GM12892 (cell line): ENCODE data around the gene VPS8.

ENCODE experiments used
- DNase-seq: peaks from one replicate; pipeline ENCODE4 v3.0.0; 2011; ENCODE audit not compliant: insufficient read length
- FAIRE-seq: peaks from 2 replicates; lab custom pipeline; 2011; peaks lifted over from hg19 to GRCh38; lab: Jason Lieb, UNC
- POLR2A ChIP-seq: IDR thresholded peaks from 2 replicates; pipeline ENCODE4 v1.6.1; 2011; ENCODE audit warnings: low read depth, low read length, control low read depth
- POLR2AphosphoS5 ChIP-seq: IDR thresholded peaks from 2 replicates; pipeline ENCODE4 v1.6.1; 2011; ENCODE audit warnings: low read depth, low read length, control low read depth
- TAF1 ChIP-seq: IDR thresholded peaks from 2 replicates; pipeline ENCODE4 v1.6.1; 2011; ENCODE audit warnings: low read depth, mild to moderate bottlenecking, control low read depth, low read length, borderline replicate concordance

VPS8 gene

DNA sequence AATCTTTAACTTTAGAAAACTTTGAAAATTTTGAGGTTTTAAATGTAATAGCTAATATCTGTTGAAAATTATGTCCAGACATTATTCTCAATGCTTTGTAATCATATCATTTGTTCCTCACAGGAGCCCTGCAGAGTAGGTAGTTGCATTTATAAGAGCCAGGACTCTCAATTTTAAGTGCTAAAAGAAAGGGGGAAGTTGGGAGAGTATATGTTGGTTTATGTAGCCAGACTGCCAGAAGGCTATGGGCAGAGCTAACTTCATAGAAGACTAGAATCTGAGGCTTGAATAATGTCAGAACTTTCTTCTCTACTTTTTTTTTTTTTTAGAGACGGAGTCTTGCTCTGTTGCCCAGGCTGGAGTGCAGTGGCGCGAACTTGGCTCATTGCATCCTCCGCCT is 9.1 kb downstream of the VPS8 start:
- FAIRE-seq (no peak), DNase-seq (no peak)
- no peak for TF ChIP-seq TAF1
- TF ChIP-seq POLR2A = no peak
- no peak for TF ChIP-seq POLR2AphosphoS5

DNA sequence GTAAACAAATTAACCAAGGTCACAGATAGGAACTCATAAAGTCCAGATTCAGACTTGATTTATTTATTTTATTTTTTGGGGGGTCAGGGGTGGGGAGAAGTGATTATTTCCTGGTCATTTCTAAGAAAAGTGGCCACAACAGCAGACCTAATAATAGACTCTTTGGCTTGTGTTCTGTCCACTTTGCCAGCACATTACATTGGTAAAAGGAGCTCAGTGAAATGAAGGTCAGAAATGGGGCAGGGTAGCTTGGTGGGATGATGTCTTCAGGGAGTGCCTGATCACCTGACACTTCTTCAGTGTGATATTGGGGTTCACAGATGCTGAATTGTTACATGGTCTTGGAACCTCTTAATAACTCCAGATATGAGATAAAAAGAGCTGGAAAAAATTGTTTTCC is 10.1 kb downstream of the VPS8 start:
- TF ChIP-seq TAF1 = no peak
- DNase-seq = no peak
- FAIRE-seq = no peak

DNA sequence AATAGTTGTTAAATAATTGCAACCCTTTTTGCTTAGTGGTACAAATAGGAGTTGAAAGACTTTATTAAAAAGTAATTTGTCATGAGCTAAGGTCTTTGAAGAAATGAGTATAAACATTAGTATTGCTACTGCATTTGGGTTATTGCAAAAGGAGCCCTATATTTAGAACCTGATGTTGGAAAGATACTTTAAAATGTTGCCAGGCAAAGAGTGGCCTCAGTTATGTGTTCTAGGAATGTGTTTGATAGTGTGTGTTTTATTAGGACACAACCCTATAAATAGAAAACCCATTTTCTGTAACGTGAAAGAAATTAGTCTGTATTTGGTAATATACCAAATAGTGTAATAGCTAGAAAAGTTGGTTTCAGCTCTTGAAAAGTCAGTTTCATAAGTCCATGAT is 10.7 kb downstream of the VPS8 start:
- no peak for FAIRE-seq
- TF ChIP-seq POLR2A (no peak), POLR2AphosphoS5 (no peak), TAF1 (no peak)
- no peak for DNase-seq

DNA sequence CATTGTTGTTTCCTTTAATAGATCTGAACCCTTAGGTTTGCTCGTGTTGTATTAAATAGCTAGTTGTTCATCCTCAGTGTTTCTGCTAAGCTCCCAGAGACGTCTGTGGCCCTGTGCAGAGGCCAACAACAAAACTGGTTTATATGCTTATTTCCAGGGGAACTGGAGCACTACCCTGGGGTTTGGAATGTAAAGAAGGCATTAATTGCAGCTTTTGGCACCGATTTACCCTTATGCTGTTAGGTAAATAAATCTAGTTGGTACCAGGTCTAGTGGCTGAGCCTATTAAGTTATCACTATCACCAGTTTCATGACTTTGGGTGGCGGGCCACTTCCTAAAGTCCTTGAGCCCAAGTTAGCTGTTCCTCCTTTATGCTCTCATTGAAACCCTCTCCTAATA is 12.0 kb downstream of the VPS8 start:
- peak; percentile 14 for FAIRE-seq
- no peak for TF ChIP-seq TAF1
- no peak for TF ChIP-seq POLR2AphosphoS5
- no peak for TF ChIP-seq POLR2A
- DNase-seq = no peak

DNA sequence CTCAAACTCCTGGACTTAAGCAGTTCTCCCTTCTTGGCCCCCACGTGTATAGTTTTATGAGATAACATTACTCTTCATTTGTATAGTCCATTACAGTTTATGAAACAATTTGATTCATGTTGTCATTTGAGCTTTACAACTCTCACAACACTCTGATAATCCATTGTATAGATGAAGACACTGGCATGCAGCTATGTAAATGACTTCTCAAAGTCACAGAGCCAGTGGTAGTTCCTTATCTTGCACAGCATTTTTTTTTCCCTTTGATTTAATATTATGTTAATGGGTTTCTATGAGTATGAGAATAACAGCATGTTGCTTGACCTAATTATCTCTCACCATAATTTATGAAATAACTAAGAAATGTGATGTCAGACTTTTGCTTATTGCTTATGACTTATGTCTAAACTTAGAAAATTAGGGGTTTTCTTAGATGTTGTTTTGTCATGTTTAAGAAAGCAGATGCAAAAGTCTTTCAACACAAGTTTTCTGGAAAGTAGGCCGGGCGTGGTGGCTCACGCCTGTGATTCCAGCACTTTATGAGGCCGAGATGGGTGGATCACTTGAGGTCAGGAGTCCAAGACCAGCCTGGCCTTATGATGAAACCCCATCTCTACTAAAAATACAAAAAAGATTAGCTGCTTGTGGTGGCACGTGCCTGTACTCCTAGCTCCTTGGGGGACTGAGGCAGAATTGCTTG is 13.3 kb downstream of the VPS8 start:
- DNase-seq = no peak
- no peak for FAIRE-seq
- TF ChIP-seq POLR2A = no peak

DNA sequence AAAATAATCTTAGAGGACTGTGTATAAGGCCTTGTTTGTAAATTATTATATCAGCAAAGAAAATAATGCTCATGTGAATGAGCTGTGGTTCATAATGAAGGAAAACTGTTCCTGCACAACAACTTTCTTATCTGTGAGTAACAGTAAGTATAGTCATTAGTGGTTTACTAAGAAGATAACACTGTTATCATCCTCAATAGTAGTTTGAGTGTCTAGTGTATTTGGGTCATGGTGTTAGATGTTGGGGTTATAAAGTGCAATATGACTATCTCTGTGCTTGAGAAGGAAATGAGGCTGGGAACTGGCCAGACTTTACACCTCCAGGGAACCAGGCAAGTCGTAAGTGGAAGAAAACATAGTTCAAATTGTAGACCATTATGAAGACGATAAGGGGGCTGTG is 15.6 kb downstream of the VPS8 start:
- TF ChIP-seq TAF1 = no peak
- no peak for TF ChIP-seq POLR2AphosphoS5
- no peak for FAIRE-seq

DNA sequence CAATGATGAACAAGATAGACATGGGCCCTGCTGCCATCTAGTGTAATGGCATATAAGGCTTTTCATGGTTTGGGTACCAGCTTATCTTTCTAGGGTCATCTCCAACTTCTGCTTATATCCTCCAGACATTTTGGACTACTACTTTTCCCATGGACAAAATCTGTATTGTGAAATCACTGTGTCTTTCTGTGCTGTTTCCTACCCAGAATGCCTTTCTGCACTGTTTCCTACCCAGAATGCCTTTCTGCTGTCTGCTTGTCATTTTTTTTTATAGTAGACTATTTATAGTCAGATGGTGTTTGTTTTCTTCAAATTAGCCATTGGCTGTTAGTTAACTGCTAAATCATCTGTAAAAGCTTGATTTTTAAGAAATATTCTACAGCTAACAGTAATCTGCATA is 20.1 kb downstream of the VPS8 start:
- TF ChIP-seq POLR2AphosphoS5 (no peak), POLR2A (no peak), TAF1 (no peak)
- no peak for FAIRE-seq
- DNase-seq = no peak

More for the DNA sequence above, 15.6 kb downstream of the VPS8 start:
- DNase-seq = no peak

DNA sequence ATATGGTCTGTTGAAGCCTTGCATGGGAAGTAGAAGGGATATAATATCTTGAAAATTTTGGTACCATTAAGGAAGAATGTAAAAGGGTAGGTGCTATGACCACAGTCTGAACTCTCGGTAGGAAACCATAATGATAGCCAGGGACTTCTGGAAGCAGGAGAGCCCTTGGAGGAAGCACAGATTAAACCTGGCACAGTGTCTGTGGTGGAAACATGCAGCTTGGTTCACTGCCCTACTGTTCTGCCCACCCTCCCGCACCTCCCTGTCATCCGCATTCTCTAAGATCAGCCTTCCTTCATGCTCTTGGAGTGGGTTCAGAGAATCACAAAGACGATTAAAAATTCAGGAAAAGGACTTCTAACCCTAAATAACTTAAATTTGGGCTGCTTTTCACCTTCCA is 20.9 kb downstream of the VPS8 start:
- FAIRE-seq = no peak
- no peak for DNase-seq
- no peak for TF ChIP-seq POLR2A
- no peak for TF ChIP-seq POLR2AphosphoS5
- TF ChIP-seq TAF1 = no peak

DNA sequence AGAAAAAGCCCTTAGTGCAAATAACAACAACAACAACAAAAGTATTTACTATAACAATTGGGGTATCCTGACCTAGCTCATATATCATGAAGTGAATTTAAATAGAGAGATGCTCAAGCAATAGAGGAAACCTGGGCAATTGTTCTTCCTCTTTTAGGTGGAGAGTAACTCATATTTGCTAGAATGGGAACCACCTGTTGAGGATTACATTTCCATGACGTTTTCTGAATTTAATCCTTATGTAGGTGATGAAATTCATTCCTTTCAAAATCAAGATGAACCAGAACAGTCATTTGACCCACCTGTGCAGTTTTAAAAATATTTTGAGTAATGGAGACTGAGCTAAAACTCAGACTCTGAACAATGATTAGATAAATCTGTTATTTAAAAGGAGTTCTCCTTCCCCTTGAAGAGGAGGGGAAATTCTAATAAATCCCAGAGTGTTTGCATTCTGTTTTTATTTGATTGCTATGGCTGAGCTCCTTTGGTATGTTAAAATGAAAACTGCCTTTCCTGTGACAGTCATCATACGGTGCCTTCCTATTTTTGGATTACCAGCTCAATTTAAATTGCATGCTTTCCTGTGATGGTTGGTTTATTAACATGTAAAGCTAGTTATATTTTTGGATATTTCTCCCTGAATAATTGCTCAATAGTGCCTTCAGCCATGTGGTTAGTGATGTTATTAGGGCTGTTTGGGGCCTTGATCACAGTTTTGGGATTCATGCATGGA is 24.3 kb downstream of the VPS8 start:
- no peak for FAIRE-seq

DNA sequence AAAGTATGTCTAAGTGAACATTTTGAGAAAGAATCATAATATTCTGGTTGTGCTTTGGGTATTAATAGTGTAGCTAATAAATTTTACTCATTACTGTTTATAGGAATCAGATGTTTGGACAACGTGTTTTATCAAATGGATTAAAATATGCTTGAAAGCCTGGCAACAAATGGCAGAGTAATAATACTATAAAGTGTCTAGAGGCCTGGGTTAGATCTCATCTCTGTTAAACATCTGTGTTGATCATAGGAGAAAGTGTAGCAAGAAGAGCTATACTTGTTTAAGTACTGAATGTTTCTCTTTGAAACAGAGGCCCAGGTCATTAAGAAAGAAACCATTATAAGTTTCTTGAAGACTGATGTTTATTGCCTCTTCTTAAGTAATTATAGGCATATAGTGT is 30.5 kb downstream of the VPS8 start:
- TF ChIP-seq POLR2AphosphoS5 = no peak
- TF ChIP-seq TAF1 = no peak
- no peak for TF ChIP-seq POLR2A
- FAIRE-seq = no peak
- no peak for DNase-seq

More for the DNA sequence above, 24.3 kb downstream of the VPS8 start:
- TF ChIP-seq TAF1 (no peak), POLR2A (no peak), POLR2AphosphoS5 (no peak)
- DNase-seq = no peak

DNA sequence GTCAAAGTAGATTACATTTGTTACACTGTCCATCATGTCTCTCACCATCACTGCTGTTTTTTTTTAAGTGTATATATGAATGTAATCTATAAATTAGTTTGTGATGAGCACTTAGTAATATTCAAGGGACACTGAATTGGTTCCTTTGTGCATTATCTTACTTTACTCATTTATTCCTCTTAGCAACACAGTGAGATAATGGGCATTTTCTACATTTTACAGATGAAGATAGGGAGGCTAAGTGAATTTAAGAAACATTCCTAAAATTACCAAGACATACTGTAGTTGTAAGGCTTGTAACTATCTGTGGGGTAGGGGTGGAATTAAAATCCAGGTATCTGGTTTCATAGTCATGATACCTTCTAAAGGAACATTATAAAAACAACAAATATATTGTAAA is 33.9 kb downstream of the VPS8 start:
- FAIRE-seq = no peak

DNA sequence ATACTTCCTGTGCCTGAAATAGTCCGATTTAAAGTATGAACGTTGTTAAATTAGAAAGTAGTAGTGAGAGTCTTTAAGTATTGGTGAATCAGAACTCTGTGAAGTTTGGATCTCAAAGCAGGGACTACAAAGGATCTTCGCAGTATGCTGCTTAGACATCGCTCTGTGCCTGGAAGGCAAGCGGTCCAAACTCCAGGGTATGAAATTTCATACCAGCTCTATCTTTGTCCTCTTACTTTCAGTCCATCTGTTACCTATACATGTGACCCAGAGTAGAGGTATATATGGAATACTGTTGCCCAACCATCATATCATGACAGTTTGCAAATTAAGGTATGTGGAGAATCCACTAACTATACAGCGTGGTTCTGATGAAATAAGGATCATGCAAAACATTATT is 34.5 kb downstream of the VPS8 start:
- DNase-seq = no peak
- TF ChIP-seq POLR2A = no peak
- no peak for TF ChIP-seq TAF1
- TF ChIP-seq POLR2AphosphoS5 = no peak
- no peak for FAIRE-seq

More for the DNA sequence above, 33.9 kb downstream of the VPS8 start:
- DNase-seq = no peak
- no peak for TF ChIP-seq POLR2AphosphoS5
- no peak for TF ChIP-seq POLR2A
- no peak for TF ChIP-seq TAF1

DNA sequence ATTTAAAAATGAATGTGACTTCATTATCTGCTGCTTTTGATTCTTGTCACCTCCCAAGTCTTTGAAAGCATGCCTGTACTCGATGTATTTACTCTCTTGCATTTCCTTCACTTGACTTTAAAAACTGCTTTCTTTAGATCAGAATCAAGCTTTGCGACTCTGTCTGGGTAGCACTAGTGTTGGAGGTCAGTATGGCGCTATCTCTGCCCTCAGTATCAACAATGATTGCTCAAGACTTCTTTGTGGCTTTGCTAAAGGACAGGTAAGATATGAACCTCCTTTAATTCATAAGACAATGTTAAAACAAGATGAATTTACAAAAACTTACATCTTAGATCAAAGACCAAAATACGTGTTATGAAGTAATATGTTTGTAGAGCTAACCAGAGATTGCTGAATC is 37.0 kb downstream of the VPS8 start:
- DNase-seq (no peak), FAIRE-seq (no peak)

DNA sequence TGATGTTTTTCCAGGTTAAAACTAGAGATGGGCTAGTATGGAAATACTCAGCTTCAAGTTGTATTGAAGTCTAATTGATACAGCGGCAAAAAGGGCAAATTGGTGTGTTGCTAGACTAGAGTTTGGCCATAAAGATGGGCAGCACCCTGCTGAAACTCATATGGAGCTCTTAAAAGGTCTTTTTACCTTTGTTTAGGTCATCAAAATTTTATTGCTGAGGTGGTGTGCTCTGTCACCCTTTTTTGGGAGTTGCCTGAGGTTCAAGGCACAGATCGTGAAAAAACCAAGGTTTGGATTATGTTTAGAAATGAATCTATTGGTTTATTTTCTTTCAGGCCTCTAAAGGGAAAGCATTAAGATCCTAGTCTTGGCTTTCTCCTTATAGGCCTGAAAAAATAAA is 38.2 kb downstream of the VPS8 start:
- no peak for DNase-seq
- no peak for TF ChIP-seq POLR2AphosphoS5
- no peak for TF ChIP-seq TAF1
- no peak for TF ChIP-seq POLR2A
- no peak for FAIRE-seq

More for the DNA sequence above, 37.0 kb downstream of the VPS8 start:
- no peak for TF ChIP-seq POLR2AphosphoS5
- no peak for TF ChIP-seq TAF1
- no peak for TF ChIP-seq POLR2A
